Heart right ventricle (tissue), 16 donors: Measurements from ENCODE around the gene ILRUN. TPM values are rescaled to one million over a fixed set of nuclear protein-coding genes. Genes with fewer than 3 reads are reported as not detected.
"Not testable (repeated sequence)": the region's sequence is repeated elsewhere in the genome, so short reads cannot be mapped to it uniquely, and the experiment has no call there.

Source experiments
- ATAC-seq, 8 donors: fragments of 200-7000 bp; cut with Tn5 transposase; one replicate each; pipeline ENCODE4 v1.9.1; 2020; ENCODE audit warnings: mild to moderate bottlenecking in 8 of 8, moderate library complexity in 8 of 8, moderate number of reproducible peaks in 1 of 8
- DNase-seq, 2 donors: peaks; one replicate each; pipeline ENCODE4 v3.0.0-alpha.2; 2020
- H3K27ac ChIP-seq, 10 donors: fragments of 200-600 bp; sonication (generic) in 2 of 10; one replicate each; pipeline versions ENCODE4 v1.5.0 to v1.8.0; 2020 to 2022; ENCODE audit warnings: mild to moderate bottlenecking in 3 of 10
- H3K27me3 ChIP-seq, 7 donors: fragments of 200-600 bp; one replicate each; pipeline ENCODE4 v1.8.0; 2021 to 2022; ENCODE audit warnings: mild to moderate bottlenecking in 2 of 7
- H3K36me3 ChIP-seq, 9 donors: fragments of 200-600 bp; sonication (generic) in 1 of 9; one replicate each; pipeline versions ENCODE4 v1.5.0 to v1.8.0; 2020 to 2022; ENCODE audit warnings: mild to moderate bottlenecking in 2 of 9
- H3K4me1 ChIP-seq, 9 donors: fragments of 200-600 bp; sonication (generic) in 1 of 9; one replicate each; pipeline versions ENCODE4 v1.5.0 to v1.8.0; 2020 to 2022; ENCODE audit warnings: mild to moderate bottlenecking in 4 of 9
- H3K4me3 ChIP-seq, 10 donors: fragments of 200-600 bp; sonication (generic) in 2 of 10; one replicate each; pipeline versions ENCODE4 v1.5.0 to v1.8.0; 2020 to 2022; ENCODE audit warnings: mild to moderate bottlenecking in 7 of 10, moderate library complexity in 2 of 10
- H3K9me3 ChIP-seq, 11 donors: fragments of 200-600 bp in 10 of 11; sonication (generic) in 2 of 11; one replicate each; pipeline versions ENCODE4 v1.5.0 to v1.8.0; 2013 to 2022; ENCODE audit warnings: mild to moderate bottlenecking in 2 of 11, control low read depth in 1 of 11, moderate library complexity in 1 of 11
- CTCF ChIP-seq, 9 donors: fragments of 200-600 bp; sonication (generic) in 2 of 9; IDR thresholded peaks; one replicate each; pipeline versions ENCODE4 v1.5.0 to v1.8.0; 2021 to 2022; ENCODE audit warnings: antibody characterized with exemption in 9 of 9, mild to moderate bottlenecking in 5 of 9, moderate library complexity in 1 of 9
- WGBS, 2 donors: extraction: QIAGEN DNeasy Blood & Tissue Kit; methylation state at CpG; one replicate each; pipeline ENCODE4 v1.1.7; 2013; ENCODE audit warnings: inconsistent platforms in 1 of 2; 5-methylcytosine and 5-hydroxymethylcytosine counted together
- intact Hi-C, 10 donors: fragments of 100-400 bp; cut with DNase I; formaldehyde crosslinking; loops; one replicate each; pipeline versions ENCODE4 v1.11.1 to v1.14.2; 2022
- polyA plus RNA-seq, 2 donors: library from polyadenylated mRNA; stranded (reverse); fragments of 200-250 nt; gene quantifications; one replicate each; pipeline ENCODE4 v1.2.3, GENCODE V29; 2013
- total RNA-seq, 10 donors: library from RNA; stranded (reverse); fragmentation: NEBNext Ultra II Directional in 3 of 10; extraction: Animal tissue kit (Norgen Biotek cat#: 25700) in 3 of 10; gene quantifications; one replicate each; pipeline versions ENCODE4 v1.2.1 to v1.2.4, GENCODE V29; 2021 to 2023
- donor health status: Arrhythmogenic right ventricular cardiomyopathy.
- donor health status: ischemic (EF 13 %, LVEDD 7.1; RV severe dilation, severe dysfunction).
- donor health status: healthy with polysubstance abuse.
- donor health status: DM: no; HTN: yes; CAD: no.
- donor health status: DM: no; HTN: no; CAD: no.
- donor health status: ischemic (EF 25% LVEDD 6.9; RV normal size, moderate dysfunction).
- donor health status: ischemic (EF 25% LVEDD 5.7; RV mildly dilated, moderate dysfunction).
- donor health status: healthy.
- donor health status: DM: yes; HTN: yes; CAD: no.
- donor health status: Ischemic cardiomyopathy.
- donor health status: ischemic (EF 35%, LVEDD 5.7; RV mildly dilated, moderate dysfunction).
- donor health status: nonischemic (EF 11% LVEDD 7.7; RV severe dilation, severe dysfunction).
- donor health status: DM: yes; HTN: yes; CAD: no.
- donor health status: PGD.
- donor health status: ischemic (EF 29% LVEDD 5.4; RV normal size, mild dysfunction).
- donor health status: nonischemic (EF 23%, LVEDD 6.1; RV moderate dilation, normal function).

The ILRUN gene
- total and polyA plus RNA-seq, 12 donors, result 54.9 to 157 (median 113) TPM

GRCh38 chr6:34672657-34673043, 23.9 kb downstream of the ILRUN start:
- TF ChIP-seq CTCF (IDR thresholded peaks at IDR 0.05), result no peak
- H3K4me3 ChIP-seq, result no peak overlapping the region
- peak overlapping the region in 7 of 10 donors; percentile 47 to 85 (median 53) for H3K27ac ChIP-seq
- WGBS, 2 donors, result 62 to 67% methylated on average over 3 of the region's 3 CpGs
- intact Hi-C loops, result no loop called here
- H3K9me3 ChIP-seq, result no peaks in the 10 kb centered on the region
- ATAC-seq (no peak), DNase-seq (no peak)
- no peaks in the 10 kb centered on the region for H3K27me3 ChIP-seq
- peaks cover 0 to 46% (median 31%) of the 10 kb centered on the region in 9 donors for H3K4me1 ChIP-seq
- H3K36me3 ChIP-seq, result no peaks in the 10 kb centered on the region

- peak overlapping the region in 1 of 10 donors; percentile 1 for H3K4me3 ChIP-seq
- no peaks in the 10 kb centered on the region for H3K9me3 ChIP-seq
- ATAC-seq (peak; percentile 72 to 91 (median 90)), DNase-seq (no peak)
- TF ChIP-seq CTCF (IDR thresholded peaks at IDR 0.05), result no peak
- peak overlapping the region in 8 of 10 donors; percentile 24 to 85 (median 51) for H3K27ac ChIP-seq
- H3K36me3 ChIP-seq, result no peaks in the 10 kb centered on the region
- intact Hi-C loops, result no loop called here
- H3K27me3 ChIP-seq, result no peaks in the 10 kb centered on the region
- peaks cover 0 to 53% (median 36%) of the 10 kb centered on the region in 9 donors for H3K4me1 ChIP-seq
- 76 to 88% methylated on average over 8 of the region's 8 CpGs for WGBS, 2 donors
Observed at GRCh38 chr6:34671801-34672656, 24.5 kb downstream of the ILRUN start.

GRCh38 chr6:34671367-34671766, 25.2 kb downstream of the ILRUN start:
- DNase-seq (no peak), ATAC-seq (no peak)
- no peak overlapping the region for H3K4me3 ChIP-seq
- peaks cover 0 to 59% (median 43%) of the 10 kb centered on the region in 9 donors for H3K4me1 ChIP-seq
- 85 to 96% methylated on average over 1 of the region's 1 CpG for WGBS, 2 donors
- peak overlapping the region in 8 of 10 donors; percentile 22 to 85 (median 48) for H3K27ac ChIP-seq
- H3K27me3 ChIP-seq, result no peaks in the 10 kb centered on the region
- H3K9me3 ChIP-seq, result no peaks in the 10 kb centered on the region
- no peak for TF ChIP-seq CTCF (IDR thresholded peaks at IDR 0.05)
- intact Hi-C loops, result no loop called here
- H3K36me3 ChIP-seq, result no peaks in the 10 kb centered on the region

- H3K27me3 ChIP-seq, H3K36me3 ChIP-seq, H3K4me3 ChIP-seq, intact Hi-C loops, ATAC-seq, DNase-seq, H3K27ac ChIP-seq, H3K9me3 ChIP-seq: not testable (repeated sequence)
- H3K4me1 ChIP-seq, result peaks cover 0 to 64% (median 55%) of the 10 kb centered on the region in 9 donors
- WGBS, 2 donors, result 94 to 98% methylated on average over 5 of the region's 5 CpGs
Observed at GRCh38 chr6:34668799-34669198, 27.8 kb downstream of the ILRUN start.
